GM12872 (cell line): Measurements from ENCODE around the gene ARPC5L.
A peak's percentile ranks its signal among the peaks of the same experiment; 100 is the strongest.

Experiments
- CTCF ChIP-seq: IDR thresholded peaks from 3 replicates; pipeline ENCODE4 v1.5.1; 2011; ENCODE audit warnings: low read depth, mild to moderate bottlenecking, low read length, moderate library complexity; ENCODE audit not compliant: insufficient read depth

The ARPC5L gene

GRCh38 chr9:124857533-124858162 is 4.3 kb upstream of the ARPC5L start:
- no peak for TF ChIP-seq CTCF

GRCh38 chr9:124858330-124859046 is 3.4 kb upstream of the ARPC5L start:
- 0 out of 3 replicates have a peak, but pooled peaks have one; percentile 24 for TF ChIP-seq CTCF

GRCh38 chr9:124859803-124860581 is 1.9 kb upstream of the ARPC5L start:
- no peak for TF ChIP-seq CTCF

- no peak for TF ChIP-seq CTCF
These were observed 1.2 kb upstream of the ARPC5L start for GRCh38 chr9:124860582-124861341.

- TF ChIP-seq CTCF: no peak
These were observed 1.5 kb downstream of the ARPC5L start for GRCh38 chr9:124863371-124863871.

- peak; percentile 57; the same call in 2 of the 3 replicates for TF ChIP-seq CTCF
These were observed 6.9 kb downstream of the ARPC5L start for GRCh38 chr9:124868511-124869465.
